NCI-H2107 treated with DMSO at 0.1 percent for 48 hours (cell line): ENCODE data around the gene ALAD.
"Not testable (repeated sequence)": the region's sequence is repeated elsewhere in the genome, so short reads cannot be mapped to it uniquely, and the experiment has no call there.

Experiments used
- DNase-seq: peaks from one replicate; lab custom pipeline; 2025; ENCODE audit not compliant: unreplicated experiment; lab: John Stamatoyannopoulos, UW

Gene ALAD

GRCh38 chr9:113399646-113400200, 1.4 kb downstream of the ALAD start:
- DNase-seq: peak; percentile 13

- no peak for DNase-seq
Observed at GRCh38 chr9:113398796-113399195, 2.3 kb downstream of the ALAD start.

- no peak for DNase-seq
Observed at GRCh38 chr9:113397203-113397631, 3.9 kb downstream of the ALAD start.

- no peak for DNase-seq
Observed at GRCh38 chr9:113395000-113395861, 5.9 kb downstream of the ALAD start.

- DNase-seq: no peak
Observed at GRCh38 chr9:113393281-113393680, 7.8 kb downstream of the ALAD start.

GRCh38 chr9:113391917-113392316, 9.2 kb downstream of the ALAD start:
- no peak for DNase-seq

- no peak for DNase-seq
Observed at GRCh38 chr9:113390192-113390960, 10.7 kb downstream of the ALAD start.

- DNase-seq: no peak
Observed at GRCh38 chr9:113389451-113389850, 11.6 kb downstream of the ALAD start.

- DNase-seq: no peak
Observed at GRCh38 chr9:113388833-113389232, 12.3 kb downstream of the ALAD start.

GRCh38 chr9:113387560-113388230, 13.4 kb downstream of the ALAD start:
- no peak for DNase-seq

GRCh38 chr9:113386571-113387393, 14.3 kb downstream of the ALAD start:
- no peak for DNase-seq

- no peak for DNase-seq
Observed at GRCh38 chr9:113381909-113382411, 19.1 kb downstream of the ALAD start.

- not testable (repeated sequence) for DNase-seq
Observed at GRCh38 chr9:113381441-113381840, 19.6 kb downstream of the ALAD start.

- DNase-seq: no peak
Observed at GRCh38 chr9:113380869-113381378, 20.2 kb downstream of the ALAD start.

GRCh38 chr9:113379829-113380210, 21.3 kb downstream of the ALAD start:
- DNase-seq: not testable (repeated sequence)

- DNase-seq: not testable (repeated sequence)
Observed at GRCh38 chr9:113379094-113379828, 21.8 kb downstream of the ALAD start.

- DNase-seq: peak; percentile 24
Observed at GRCh38 chr9:113376634-113377567, 24.2 kb downstream of the ALAD start, which contains the start of gene HDHD3. TSS of gene HDHD3 (minus strand) at chr9:113376986. CDS start at chr9:113374354, 2,632 bp downstream.
